ENCODE data around the gene SKOR2. TPM values are rescaled to one million over a fixed set of nuclear protein-coding genes. Genes with fewer than 3 reads are reported as not detected.
A peak's percentile ranks its signal among the peaks of the same experiment; 100 is the strongest.

Gene SKOR2
- total RNA-seq, 2 donors from 2014 or later, result 0.18 TPM; not detected in 1

GRCh38 chr18:47285456-47285855 is 34.0 kb upstream of the SKOR2 start:
- WGBS, 2 experiments (ENCODE audit: insufficient coverage in 1 of 2, insufficient read length in 1 of 2), result 81% methylated on average over 3 to 7 of the region's 7 CpGs
- H3K4me3 Mint-ChIP-seq, result no peak overlapping the region
- no peaks in the 10 kb centered on the region for H3K36me3 Mint-ChIP-seq (ENCODE audit: low read depth)
- Histone ChIP-seq H3K27ac (ENCODE audit: low read depth, low read length) (no peak overlapping the region), H3K4me3 (ENCODE audit: low read length) (no peak overlapping the region), H3K36me3 (ENCODE audit: control insufficient read depth, insufficient read depth, low read length) (no peaks in the 10 kb centered on the region), H3K27me3 (ENCODE audit: control insufficient read depth, insufficient read depth, low read length, poor library complexity, severe bottlenecking) (peaks cover 21% of the 10 kb centered on the region), H3K9ac (ENCODE audit: extremely low read depth, low read length, poor library complexity, severe bottlenecking) (no peak overlapping the region), H3K4me1 (ENCODE audit: control insufficient read depth, insufficient read depth, low read length) (no peaks in the 10 kb centered on the region), H3K9me3 (ENCODE audit: control insufficient read depth, low read length) (no peaks in the 10 kb centered on the region)
- no peak for DNase-seq
- TF ChIP-seq CTCF (conservative IDR thresholded peaks at IDR 0.05), result no peak
- H3K9me3 Mint-ChIP-seq, result no peaks in the 10 kb centered on the region
- H3K27me3 Mint-ChIP-seq (ENCODE audit: insufficient read depth), result peaks cover 15% of the 10 kb centered on the region
- H3K27ac Mint-ChIP-seq, result no peak overlapping the region
- H3K4me1 Mint-ChIP-seq, result peaks cover 9% of the 10 kb centered on the region

GRCh38 chr18:47284721-47285395 is 33.4 kb upstream of the SKOR2 start:
- no peaks in the 10 kb centered on the region for H3K36me3 Mint-ChIP-seq (ENCODE audit: low read depth)

GRCh38 chr18:47283476-47283875 is 32.0 kb upstream of the SKOR2 start:
- H3K4me1 Mint-ChIP-seq, result peaks cover 9% of the 10 kb centered on the region
- Histone ChIP-seq H3K27me3 (ENCODE audit: control insufficient read depth, insufficient read depth, low read length, poor library complexity, severe bottlenecking) (peaks cover 27% of the 10 kb centered on the region), H3K4me3 (ENCODE audit: low read length) (no peak overlapping the region), H3K9me3 (ENCODE audit: control insufficient read depth, low read length) (no peaks in the 10 kb centered on the region), H3K9ac (ENCODE audit: extremely low read depth, low read length, poor library complexity, severe bottlenecking) (no peak overlapping the region), H3K36me3 (ENCODE audit: control insufficient read depth, insufficient read depth, low read length) (no peaks in the 10 kb centered on the region), H3K4me1 (ENCODE audit: control insufficient read depth, insufficient read depth, low read length) (no peaks in the 10 kb centered on the region), H3K27ac (ENCODE audit: low read depth, low read length) (no peak overlapping the region)
- no peaks in the 10 kb centered on the region for H3K9me3 Mint-ChIP-seq
- H3K4me3 Mint-ChIP-seq, result no peak overlapping the region
- H3K27ac Mint-ChIP-seq, result no peak overlapping the region
- H3K27me3 Mint-ChIP-seq (ENCODE audit: insufficient read depth), result peaks cover 29% of the 10 kb centered on the region
- 48 to 67% methylated on average over 1 to 5 of the region's 5 CpGs for WGBS, 2 experiments (ENCODE audit: insufficient coverage in 1 of 2, insufficient read length in 1 of 2)
- H3K36me3 Mint-ChIP-seq (ENCODE audit: low read depth), result no peaks in the 10 kb centered on the region
- peak; percentile 69 for DNase-seq
- TF ChIP-seq CTCF (conservative IDR thresholded peaks at IDR 0.05), result peak; percentile 78

More at GRCh38 chr18:47284721-47285395, 33.4 kb upstream of the SKOR2 start:
- Mint-ChIP-seq H3K27me3 (ENCODE audit: insufficient read depth) (peaks cover 20% of the 10 kb centered on the region), H3K4me3 (no peak overlapping the region), H3K27ac (no peak overlapping the region), H3K9me3 (no peaks in the 10 kb centered on the region), H3K4me1 (peaks cover 9% of the 10 kb centered on the region)
- Histone ChIP-seq H3K9ac (ENCODE audit: extremely low read depth, low read length, poor library complexity, severe bottlenecking) (no peak overlapping the region), H3K9me3 (ENCODE audit: control insufficient read depth, low read length) (no peaks in the 10 kb centered on the region), H3K4me3 (ENCODE audit: low read length) (no peak overlapping the region), H3K36me3 (ENCODE audit: control insufficient read depth, insufficient read depth, low read length) (no peaks in the 10 kb centered on the region), H3K27ac (ENCODE audit: low read depth, low read length) (no peak overlapping the region), H3K4me1 (ENCODE audit: control insufficient read depth, insufficient read depth, low read length) (no peaks in the 10 kb centered on the region), H3K27me3 (ENCODE audit: control insufficient read depth, insufficient read depth, low read length, poor library complexity, severe bottlenecking) (peaks cover 26% of the 10 kb centered on the region)
- DNase-seq, result no peak
- no peak for TF ChIP-seq CTCF (conservative IDR thresholded peaks at IDR 0.05)
- 75 to 83% methylated on average over 5 to 6 of the region's 6 CpGs for WGBS, 2 experiments (ENCODE audit: insufficient coverage in 1 of 2, insufficient read length in 1 of 2)

Measured in endodermal cell (in vitro differentiated cells).